ENCODE data around the gene CNTN1. TPM values are rescaled to one million over a fixed set of nuclear protein-coding genes. Genes with fewer than 3 reads are reported as not detected.

The CNTN1 gene
- total and polyA plus RNA-seq, 10 of the 15 experiments (the other 5 are each of a cell fraction or from before 2014, with no cell fraction given) = 0.06 to 0.14 TPM; not detected in 8

GRCh38 chr12:40986001-40986400 is 293.8 kb downstream of the CNTN1 start:
- Histone ChIP-seq H3K4me1 (ENCODE audit: control insufficient read depth, insufficient read depth, low read length) (no peaks in the 10 kb centered on the region), H2AFZ (ENCODE audit: control insufficient read depth, low read depth, low read length) (no peak overlapping the region), H3K4me3 (no peak overlapping the region), H3K27ac (ENCODE audit: control insufficient read depth, insufficient read depth) (no peak overlapping the region), H4K20me1 (ENCODE audit: control insufficient read depth, insufficient read depth) (no peaks in the 10 kb centered on the region), H3K36me3 (ENCODE audit: control insufficient read depth in 2 of 2, insufficient read depth in 2 of 2, low read length in 1 of 2) (no peaks in the 10 kb centered on the region), H3K9ac (ENCODE audit: control insufficient read depth, insufficient read depth, low read length) (no peak overlapping the region), H3K27me3 (replicated peaks in 1 of 2; ENCODE audit: control insufficient read depth in 2 of 2, insufficient read depth in 2 of 2, low read length in 1 of 2) (no peaks in the 10 kb centered on the region), H3K4me2 (ENCODE audit: control insufficient read depth, insufficient read depth) (no peak overlapping the region), H3K9me3 (replicated peaks; ENCODE audit: control insufficient read depth, insufficient read depth, low read length) (no peaks in the 10 kb centered on the region), H3K79me2 (ENCODE audit: control insufficient read depth, insufficient read depth, low read length) (no peaks in the 10 kb centered on the region)
- no peak for DNase-seq (ENCODE audit: low read depth, low spot score)
- FAIRE-seq = no peak
- ATAC-seq = no peak
- in situ Hi-C loops (cut with MboI) (no loop called here), intact Hi-C loops (cut with micrococcal nuclease; ENCODE audit: unreplicated experiment) (no loop called here)
- ChIA-PET RAD21 (ENCODE audit: unreplicated experiment) (no interaction called here), CTCF (no interaction called here), POLR2A (no interaction called here), SMC1A (ENCODE audit: uncharacterized antibody, unreplicated experiment) (no interaction called here)
- TF ChIP-seq SREBF1 (IDR thresholded peaks at IDR 0.05; ENCODE audit: low read length) (no peak), PML (IDR thresholded peaks at IDR 0.05; ENCODE audit: low read length) (no peak), EED (IDR thresholded peaks at IDR 0.05; ENCODE audit: low read depth) (no peak), NFXL1 (IDR thresholded peaks at IDR 0.05; ENCODE audit: borderline replicate concordance) (no peak), CBFB (IDR thresholded peaks at IDR 0.05; ENCODE audit: low read depth) (no peak), IKZF1 (conservative IDR thresholded peaks at IDR 0.05) (no peak), RCOR1 (conservative IDR thresholded peaks at IDR 0.05; ENCODE audit: low read depth, low read length) (no peak), REST (IDR thresholded peaks at IDR 0.05; ENCODE audit: low read depth, low read length) (no peak), IRF4 (IDR thresholded peaks at IDR 0.05; ENCODE audit: low read depth, low read length) (no peak), MEF2B (IDR thresholded peaks at IDR 0.05; ENCODE audit: partially characterized antibody, poor library complexity, severe bottlenecking) (no peak), PAX8 (IDR thresholded peaks at IDR 0.05) (no peak), ZNF217 (IDR thresholded peaks at IDR 0.05) (no peak), CHD1 (IDR thresholded peaks at IDR 0.05; ENCODE audit: low read depth, low read length) (no peak), ZNF687 (IDR thresholded peaks at IDR 0.05) (no peak), NBN (IDR thresholded peaks at IDR 0.05) (no peak), GABPA (IDR thresholded peaks at IDR 0.05; ENCODE audit: low read depth) (no peak), SMC3 (IDR thresholded peaks at IDR 0.05; ENCODE audit: borderline replicate concordance, low read length) (no peak), CBX3 (IDR thresholded peaks at IDR 0.05; ENCODE audit: borderline replicate concordance, low read depth) (no peak), ZBTB33 (IDR thresholded peaks at IDR 0.05) (no peak), MYC (IDR thresholded peaks at IDR 0.05; ENCODE audit: insufficient read depth, insufficient read length, insufficient replicate concordance, low read length, severe bottlenecking) (no peak)
- BruUV-seq (replicated peaks) = no TSS peak
